Vagina (tissue), 2 donors: ENCODE results near the gene CCDC185. TPM values are rescaled to one million over a fixed set of nuclear protein-coding genes. Genes with fewer than 3 reads are reported as not detected.

Source experiments
- DNase-seq, 2 donors: peaks; one replicate each; pipeline ENCODE4 v3.0.0-alpha.2; 2017; ENCODE audit errors: extremely low spot score in 2 of 2
- H3K27ac ChIP-seq: fragments of 200-600 bp; sonication (generic); one replicate; pipeline ENCODE4 v1.5.1; 2019
- H3K27me3 ChIP-seq: fragments of 200-600 bp; sonication (generic); one replicate; pipeline ENCODE4 v1.5.1; 2019
- H3K36me3 ChIP-seq, 2 donors: fragments of 200-600 bp; sonication (generic); one replicate each; pipeline ENCODE4 v1.5.1; 2017 to 2019
- H3K4me1 ChIP-seq: fragments of 200-600 bp; sonication (generic); one replicate; pipeline ENCODE4 v1.5.1; 2019
- H3K4me3 ChIP-seq, 2 donors: fragments of 200-600 bp; sonication (generic); 1 replicate in 1 of 2; 2 replicates in 1 of 2; pipeline ENCODE4 v1.5.1; 2016 to 2019
- H3K9me3 ChIP-seq: fragments of 200-600 bp; sonication (generic); one replicate; pipeline ENCODE4 v1.5.1; 2019
- POLR2A ChIP-seq, 2 donors: fragments of 450-650 bp; IDR thresholded peaks; one replicate each; pipeline ENCODE4 v1.6.1; 2017; ENCODE audit warnings: antibody characterized with exemption in 2 of 2, mild to moderate bottlenecking in 2 of 2, moderate library complexity in 2 of 2
- POLR2AphosphoS5 ChIP-seq, 2 donors: sonication (generic); formaldehyde crosslinking; IDR thresholded peaks; one replicate each; pipeline ENCODE4 v1.9.0; 2017; ENCODE audit warnings: antibody characterized with exemption in 2 of 2, mild to moderate bottlenecking in 2 of 2, low read depth in 1 of 2; ENCODE audit not compliant: insufficient read depth in 1 of 2
- intact Hi-C: fragments of 100-400 bp; cut with DNase I; formaldehyde crosslinking; loops from one replicate; pipeline ENCODE4 v1.15.1; 2023
- total RNA-seq: library from RNA; depleted of rRNA; stranded (reverse); fragments of >200 nt; gene quantifications from one replicate; pipeline ENCODE4 v1.2.3, GENCODE V29; 2016
- TF ChIP-seq, protein P1 (sequence below), 3 experiments: fragments of 450-650 bp in 2 of 3; fragments of 200-600 bp in 1 of 3; sonication (generic) in 1 of 3; IDR thresholded peaks; one replicate each; pipeline ENCODE4 v1.5.1; 2017 to 2019; ENCODE audit warnings: antibody characterized with exemption in 3 of 3, mild to moderate bottlenecking in 2 of 3, moderate library complexity in 2 of 3

The CCDC185 gene
- total RNA-seq, 1 donor from 2014 or later: not detected

DNA sequence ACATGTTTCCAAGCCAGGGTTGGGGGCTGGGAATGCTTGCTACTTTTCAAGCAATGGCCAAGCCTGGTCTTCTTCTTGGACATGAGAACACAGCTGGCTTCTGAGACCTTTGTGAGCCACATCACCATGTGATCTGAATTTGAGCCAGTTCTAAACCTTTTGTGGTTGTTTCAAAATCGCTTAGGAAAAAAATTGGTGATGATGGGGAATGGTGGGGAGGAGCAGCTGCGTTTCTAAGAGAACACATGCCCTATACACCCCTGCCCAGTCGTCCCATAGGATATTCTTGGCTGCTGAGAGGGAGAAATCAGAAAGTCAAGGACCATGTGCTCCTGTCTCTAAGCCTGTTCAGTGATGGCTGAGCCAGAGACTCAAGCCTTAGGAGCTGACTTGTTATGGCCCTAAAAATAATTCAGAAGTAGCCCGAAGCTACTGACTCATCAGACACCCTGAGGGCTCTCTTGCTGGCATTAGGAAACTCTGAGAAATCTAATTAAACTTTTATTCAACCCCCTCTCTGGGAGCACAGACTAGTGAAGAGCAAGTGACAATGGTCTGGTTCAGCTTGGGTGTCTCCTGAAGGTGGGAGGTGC lies 30.5 kb downstream of the CCDC185 start:
- no peak overlapping the region for H3K4me3 ChIP-seq

DNA sequence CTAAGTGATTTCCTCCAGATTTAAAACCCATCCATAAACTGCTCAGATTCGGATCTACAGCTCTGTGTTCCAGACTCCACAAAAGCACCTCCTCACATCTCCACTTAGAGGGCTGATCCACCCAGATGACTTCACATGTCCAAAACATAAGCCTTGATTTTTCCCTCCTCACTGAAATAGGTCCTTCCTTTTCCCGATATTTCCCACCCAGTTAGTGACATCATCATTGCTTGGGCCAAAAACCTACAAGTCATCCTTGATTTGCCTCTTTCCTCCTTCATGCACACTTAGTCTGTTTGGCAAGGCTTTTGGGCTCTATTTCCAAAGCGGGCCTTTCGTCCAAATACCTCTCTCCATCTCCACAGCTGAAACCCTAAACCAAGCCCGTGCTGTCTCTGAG lies 32.3 kb downstream of the CCDC185 start:
- Histone ChIP-seq H3K27me3 (no peaks in the 10 kb centered on the region), H3K4me3 (no peak overlapping the region), H3K27ac (no peak overlapping the region), H3K9me3 (no peaks in the 10 kb centered on the region), H3K4me1 (peaks cover 17% of the 10 kb centered on the region), H3K36me3 (no peaks in the 10 kb centered on the region)
- TF ChIP-seq POLR2AphosphoS5 (IDR thresholded peaks at IDR 0.05; ENCODE audit: insufficient read depth in 1 of 2, low read depth in 1 of 2): no peak
- no peak for TF ChIP-seq POLR2A (IDR thresholded peaks at IDR 0.05)
- TF ChIP-seq, protein P1, sequence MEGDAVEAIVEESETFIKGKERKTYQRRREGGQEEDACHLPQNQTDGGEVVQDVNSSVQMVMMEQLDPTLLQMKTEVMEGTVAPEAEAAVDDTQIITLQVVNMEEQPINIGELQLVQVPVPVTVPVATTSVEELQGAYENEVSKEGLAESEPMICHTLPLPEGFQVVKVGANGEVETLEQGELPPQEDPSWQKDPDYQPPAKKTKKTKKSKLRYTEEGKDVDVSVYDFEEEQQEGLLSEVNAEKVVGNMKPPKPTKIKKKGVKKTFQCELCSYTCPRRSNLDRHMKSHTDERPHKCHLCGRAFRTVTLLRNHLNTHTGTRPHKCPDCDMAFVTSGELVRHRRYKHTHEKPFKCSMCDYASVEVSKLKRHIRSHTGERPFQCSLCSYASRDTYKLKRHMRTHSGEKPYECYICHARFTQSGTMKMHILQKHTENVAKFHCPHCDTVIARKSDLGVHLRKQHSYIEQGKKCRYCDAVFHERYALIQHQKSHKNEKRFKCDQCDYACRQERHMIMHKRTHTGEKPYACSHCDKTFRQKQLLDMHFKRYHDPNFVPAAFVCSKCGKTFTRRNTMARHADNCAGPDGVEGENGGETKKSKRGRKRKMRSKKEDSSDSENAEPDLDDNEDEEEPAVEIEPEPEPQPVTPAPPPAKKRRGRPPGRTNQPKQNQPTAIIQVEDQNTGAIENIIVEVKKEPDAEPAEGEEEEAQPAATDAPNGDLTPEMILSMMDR (IDR thresholded peaks at IDR 0.05): no peak
- DNase-seq: no peak
- intact Hi-C loops: no loop called here

More for the DNA sequence above, 30.5 kb downstream of the CCDC185 start:
- Histone ChIP-seq H3K27me3 (no peaks in the 10 kb centered on the region), H3K27ac (no peak overlapping the region), H3K36me3 (no peaks in the 10 kb centered on the region), H3K9me3 (no peaks in the 10 kb centered on the region), H3K4me1 (peaks cover under 1% of the 10 kb centered on the region)
- DNase-seq: no peak
- intact Hi-C loops: no loop called here
- TF ChIP-seq POLR2AphosphoS5 (IDR thresholded peaks at IDR 0.05; ENCODE audit: insufficient read depth in 1 of 2, low read depth in 1 of 2): no peak
- TF ChIP-seq POLR2A (IDR thresholded peaks at IDR 0.05): no peak
- TF ChIP-seq, protein P1 (IDR thresholded peaks at IDR 0.05): no peak

GRCh38 chr1:223426936-223427335 lies 33.7 kb downstream of the CCDC185 start:
- intact Hi-C loops: no loop called here

GRCh38 chr1:223429313-223429731 lies 36.1 kb downstream of the CCDC185 start:
- Histone ChIP-seq H3K9me3 (no peaks in the 10 kb centered on the region), H3K36me3 (no peaks in the 10 kb centered on the region), H3K4me3 (no peak overlapping the region), H3K27me3 (no peaks in the 10 kb centered on the region), H3K4me1 (peaks cover 28% of the 10 kb centered on the region), H3K27ac (peak overlapping the region; percentile 44)
- DNase-seq: no peak
- intact Hi-C loops: no loop called here
- TF ChIP-seq POLR2AphosphoS5 (IDR thresholded peaks at IDR 0.05; ENCODE audit: insufficient read depth in 1 of 2, low read depth in 1 of 2): peak in 1 of 2 donors; percentile 51
- TF ChIP-seq, protein P1 (IDR thresholded peaks at IDR 0.05): no peak

More at GRCh38 chr1:223426936-223427335, 33.7 kb downstream of the CCDC185 start:
- H3K9me3 ChIP-seq: no peaks in the 10 kb centered on the region
- DNase-seq: no peak
- no peak overlapping the region for H3K27ac ChIP-seq
- peaks cover 18% of the 10 kb centered on the region for H3K4me1 ChIP-seq
- H3K27me3 ChIP-seq: no peaks in the 10 kb centered on the region
- no peaks in the 10 kb centered on the region for H3K36me3 ChIP-seq
- TF ChIP-seq POLR2AphosphoS5 (IDR thresholded peaks at IDR 0.05; ENCODE audit: insufficient read depth in 1 of 2, low read depth in 1 of 2) (no peak), POLR2A (IDR thresholded peaks at IDR 0.05) (no peak)
- TF ChIP-seq, protein P1 (IDR thresholded peaks at IDR 0.05): no peak
- H3K4me3 ChIP-seq: no peak overlapping the region

GRCh38 chr1:223429821-223430220 lies 36.6 kb downstream of the CCDC185 start:
- Histone ChIP-seq H3K27ac (no peak overlapping the region), H3K27me3 (no peaks in the 10 kb centered on the region), H3K4me3 (no peak overlapping the region), H3K9me3 (no peaks in the 10 kb centered on the region), H3K36me3 (no peaks in the 10 kb centered on the region), H3K4me1 (peaks cover 28% of the 10 kb centered on the region)
- DNase-seq: no peak
- intact Hi-C loops: no loop called here
- TF ChIP-seq POLR2AphosphoS5 (IDR thresholded peaks at IDR 0.05; ENCODE audit: insufficient read depth in 1 of 2, low read depth in 1 of 2) (peak in 1 of 2 donors; percentile 5), POLR2A (IDR thresholded peaks at IDR 0.05) (no peak)
